ENCODE data around the gene CARMIL1.
"Not testable (repeated sequence)": the region's sequence is repeated elsewhere in the genome, so short reads cannot be mapped to it uniquely, and the experiment has no call there.

The CARMIL1 gene

GRCh38 chr6:25292384-25292783 is 13.2 kb downstream of the CARMIL1 start:
- no peak for TF ChIP-seq CTCF (IDR thresholded peaks at IDR 0.05)
- no peaks in the 10 kb centered on the region for H3K36me3 ChIP-seq

GRCh38 chr6:25295651-25296050 is 16.5 kb downstream of the CARMIL1 start:
- Histone ChIP-seq H3K4me3 (ENCODE audit: low read depth in 1 of 2, low read length in 1 of 2) (no peak overlapping the region), H3K4me1 (ENCODE audit: control insufficient read depth in 1 of 2, insufficient read depth in 1 of 2, low read depth in 1 of 2, low read length in 1 of 2) (peaks cover 0 to 5% of the 10 kb centered on the region in 2 experiments), H3K27ac (no peak overlapping the region), H3K36me3 (no peaks in the 10 kb centered on the region), H3K27me3 (no peaks in the 10 kb centered on the region), H3K9me3 (no peaks in the 10 kb centered on the region)
- no peak for TF ChIP-seq CTCF (IDR thresholded peaks at IDR 0.05)

More at GRCh38 chr6:25292384-25292783, 13.2 kb downstream of the CARMIL1 start:
- Histone ChIP-seq H3K4me3 (ENCODE audit: low read depth in 1 of 2, low read length in 1 of 2) (no peak overlapping the region), H3K27ac (no peak overlapping the region), H3K4me1 (ENCODE audit: control insufficient read depth in 1 of 2, insufficient read depth in 1 of 2, low read depth in 1 of 2, low read length in 1 of 2) (no peaks in the 10 kb centered on the region), H3K9me3 (no peaks in the 10 kb centered on the region), H3K27me3 (no peaks in the 10 kb centered on the region)

GRCh38 chr6:25296217-25296905 is 17.2 kb downstream of the CARMIL1 start:
- H3K27ac ChIP-seq: no peak overlapping the region
- no peaks in the 10 kb centered on the region for H3K36me3 ChIP-seq
- no peaks in the 10 kb centered on the region for H3K27me3 ChIP-seq
- H3K4me1 ChIP-seq (ENCODE audit: control insufficient read depth in 1 of 2, insufficient read depth in 1 of 2, low read depth in 1 of 2, low read length in 1 of 2): peaks cover 0 to 10% of the 10 kb centered on the region in 2 experiments
- no peak overlapping the region for H3K4me3 ChIP-seq (ENCODE audit: low read depth in 1 of 2, low read length in 1 of 2)
- TF ChIP-seq CTCF (IDR thresholded peaks at IDR 0.05): no peak
- no peaks in the 10 kb centered on the region for H3K9me3 ChIP-seq

- no peak overlapping the region for H3K27ac ChIP-seq
- H3K9me3 ChIP-seq: no peaks in the 10 kb centered on the region
- no peak overlapping the region for H3K4me3 ChIP-seq (ENCODE audit: low read depth in 1 of 2, low read length in 1 of 2)
- no peaks in the 10 kb centered on the region for H3K27me3 ChIP-seq
- peaks cover 0 to 11% of the 10 kb centered on the region in 2 experiments for H3K4me1 ChIP-seq (ENCODE audit: control insufficient read depth in 1 of 2, insufficient read depth in 1 of 2, low read depth in 1 of 2, low read length in 1 of 2)
- H3K36me3 ChIP-seq: no peaks in the 10 kb centered on the region
- TF ChIP-seq CTCF (IDR thresholded peaks at IDR 0.05): no peak
Measured at GRCh38 chr6:25297039-25297441, 17.9 kb downstream of the CARMIL1 start.

GRCh38 chr6:25297823-25298522 is 18.8 kb downstream of the CARMIL1 start:
- Histone ChIP-seq H3K27me3 (no peaks in the 10 kb centered on the region), H3K9me3 (no peaks in the 10 kb centered on the region), H3K4me3 (ENCODE audit: low read depth in 1 of 2, low read length in 1 of 2) (no peak overlapping the region), H3K36me3 (no peaks in the 10 kb centered on the region), H3K27ac (no peak overlapping the region), H3K4me1 (ENCODE audit: control insufficient read depth in 1 of 2, insufficient read depth in 1 of 2, low read depth in 1 of 2, low read length in 1 of 2) (peaks cover 0 to 11% of the 10 kb centered on the region in 2 experiments)
- no peak for TF ChIP-seq CTCF (IDR thresholded peaks at IDR 0.05)

- not testable (repeated sequence) for H3K27me3 ChIP-seq; H3K36me3 ChIP-seq; H3K9me3 ChIP-seq; H3K4me3 ChIP-seq (ENCODE audit: low read depth in 1 of 2, low read length in 1 of 2); H3K27ac ChIP-seq
- peaks cover 0 to 11% of the 10 kb centered on the region in 2 experiments for H3K4me1 ChIP-seq (ENCODE audit: control insufficient read depth in 1 of 2, insufficient read depth in 1 of 2, low read depth in 1 of 2, low read length in 1 of 2)
Measured at GRCh38 chr6:25298523-25298865, 19.3 kb downstream of the CARMIL1 start.

Data from neutrophil (primary cell).